PFSK-1 (cell line): ENCODE results near the gene MMP15.

Experiments used
- FOXP2 ChIP-seq: optimal IDR thresholded peaks from 2 replicates; pipeline ENCODE3; 2011; ENCODE audit warnings: borderline replicate concordance, control low read depth, inconsistent platforms; ENCODE audit not compliant: insufficient read depth; ENCODE audit errors: extremely low read length, extremely low read depth
- POLR2AphosphoS5 ChIP-seq: IDR thresholded peaks from 2 replicates; pipeline ENCODE4 v1.6.1; 2012; ENCODE audit warnings: low read depth, mild to moderate bottlenecking, control low read depth, low read length, moderate library complexity
- REST ChIP-seq, 2 experiments: IDR thresholded peaks; 2 replicates each; pipeline versions ENCODE4 v1.6.1 to v1.8.0; 2011 to 2012; ENCODE audit warnings: low read depth in 2 of 2, low read length in 2 of 2, control low read depth in 1 of 2, inconsistent platforms in 1 of 2, mild to moderate bottlenecking in 1 of 2, moderate library complexity in 1 of 2; ENCODE audit not compliant: insufficient read depth in 1 of 2
- SIN3A ChIP-seq: IDR thresholded peaks from 2 replicates; pipeline ENCODE4 v1.6.1; 2012; ENCODE audit warnings: mild to moderate bottlenecking, low read length, moderate library complexity, borderline replicate concordance; ENCODE audit not compliant: insufficient read depth

- TF ChIP-seq FOXP2 = no peak
- TF ChIP-seq SIN3A = no peak
- TF ChIP-seq POLR2AphosphoS5 = no peak
- TF ChIP-seq REST (IDR thresholded peaks at IDR 0.05; ENCODE audit: insufficient read depth in 1 of 2, low read depth in 2 of 2, low read length in 2 of 2) = no peak
These were observed 43.2 kb upstream of the MMP15 start for GRCh38 chr16:57982385-57982784.
